Measurements from ENCODE around the gene RGL2.

RGL2 gene

DNA sequence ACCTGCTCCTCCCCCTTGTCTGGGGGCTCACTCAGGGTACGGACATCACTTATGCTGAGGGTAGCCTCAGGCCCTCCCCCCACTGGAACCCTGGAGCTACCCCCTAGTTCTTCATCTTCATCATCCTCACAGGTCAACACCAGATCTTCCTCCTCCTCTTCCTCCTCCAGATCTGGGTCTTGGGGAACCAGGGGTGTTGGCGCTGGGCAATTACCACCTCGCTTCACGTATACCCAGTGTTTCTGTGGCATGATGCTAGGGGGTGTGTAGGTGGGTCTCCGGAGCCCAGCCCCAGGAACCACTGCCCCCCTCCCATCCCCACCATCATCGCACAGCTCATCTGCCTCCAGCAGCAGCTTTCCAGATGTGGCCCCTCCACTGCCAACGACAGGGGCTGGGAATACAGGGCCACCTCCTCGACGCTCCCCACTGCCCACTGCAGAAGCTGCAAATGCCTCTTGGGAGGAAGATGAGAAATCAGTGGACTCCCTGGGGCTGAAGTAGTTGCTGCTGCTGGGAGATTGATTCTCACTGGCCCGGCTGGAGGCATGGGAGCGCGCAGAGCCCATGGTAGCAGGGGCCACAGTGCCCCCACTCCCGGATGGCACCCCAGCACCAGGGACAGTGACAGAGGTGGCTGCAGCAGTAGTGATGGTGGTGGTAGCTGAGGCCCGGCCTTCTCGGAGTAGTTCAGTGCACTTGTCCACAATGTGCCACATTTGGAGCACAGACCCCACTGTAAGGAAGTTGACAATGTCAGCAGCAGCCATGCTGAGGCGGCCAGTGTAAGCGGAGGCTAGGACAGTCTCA, 17.3 kb upstream of the RGL2 start:
- no peak for ATAC-seq

DNA sequence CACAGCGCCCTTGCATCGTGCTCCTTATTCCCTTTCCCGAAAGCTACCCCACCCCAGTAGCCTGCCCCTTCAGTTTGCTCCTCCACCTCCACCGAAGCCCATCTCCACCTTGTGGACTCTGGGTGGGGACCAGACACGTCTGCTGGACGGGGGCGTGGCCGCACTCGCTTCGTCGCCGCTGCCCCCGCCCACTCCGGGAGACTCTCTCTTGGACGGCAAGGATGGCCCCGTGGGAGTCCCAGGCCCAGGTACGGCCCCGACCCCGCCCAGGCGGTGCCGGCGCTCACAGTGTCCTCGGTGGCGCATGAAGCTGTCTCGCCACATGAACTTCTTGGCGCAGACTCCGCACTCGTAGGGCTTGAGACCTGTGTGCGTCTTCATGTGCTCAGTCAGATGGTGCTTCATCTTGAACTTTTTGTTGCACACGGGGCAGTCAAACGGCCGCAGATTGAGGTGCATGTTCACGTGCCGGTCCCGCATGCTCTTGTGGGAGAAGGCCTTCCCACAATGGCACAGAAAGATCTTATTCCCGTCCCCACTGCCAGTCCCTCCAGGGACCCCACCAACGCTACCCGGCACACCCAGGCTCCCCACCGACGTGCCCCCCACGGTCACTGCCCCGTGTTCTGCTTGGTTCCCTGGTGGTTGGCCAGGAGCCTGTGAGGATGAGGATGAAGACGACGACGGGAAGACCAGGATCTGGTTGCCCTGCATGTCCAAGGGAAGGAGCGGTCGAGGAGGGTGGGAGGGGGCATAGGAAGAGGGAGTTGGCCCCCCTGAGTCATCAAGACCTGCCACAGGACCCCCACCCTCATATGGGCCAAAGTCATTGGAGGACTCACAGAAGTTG, 16.4 kb upstream of the RGL2 start:
- ATAC-seq = no peak

DNA sequence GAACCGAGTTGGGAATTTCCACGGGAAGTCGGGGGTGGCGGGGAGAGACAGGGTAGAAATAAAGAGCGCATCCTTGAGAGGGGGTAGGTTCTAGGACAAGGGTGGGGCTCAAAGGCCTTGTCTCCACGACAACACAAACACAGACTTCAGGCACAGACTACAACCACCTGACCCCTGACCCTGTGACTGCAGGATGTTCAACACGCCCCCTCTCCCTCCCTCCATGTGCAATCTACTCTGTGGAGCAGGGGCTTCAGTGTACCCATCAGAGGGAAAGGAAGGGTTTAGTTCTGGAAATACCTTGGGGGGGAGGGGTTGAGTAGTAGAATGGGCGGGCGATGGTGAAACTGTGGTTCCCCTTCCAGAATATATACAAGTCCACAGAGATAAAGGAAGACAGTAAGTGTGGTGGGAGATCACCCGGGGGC, 15.8 kb upstream of the RGL2 start:
- peak; percentile 29 to 37 for ATAC-seq

DNA sequence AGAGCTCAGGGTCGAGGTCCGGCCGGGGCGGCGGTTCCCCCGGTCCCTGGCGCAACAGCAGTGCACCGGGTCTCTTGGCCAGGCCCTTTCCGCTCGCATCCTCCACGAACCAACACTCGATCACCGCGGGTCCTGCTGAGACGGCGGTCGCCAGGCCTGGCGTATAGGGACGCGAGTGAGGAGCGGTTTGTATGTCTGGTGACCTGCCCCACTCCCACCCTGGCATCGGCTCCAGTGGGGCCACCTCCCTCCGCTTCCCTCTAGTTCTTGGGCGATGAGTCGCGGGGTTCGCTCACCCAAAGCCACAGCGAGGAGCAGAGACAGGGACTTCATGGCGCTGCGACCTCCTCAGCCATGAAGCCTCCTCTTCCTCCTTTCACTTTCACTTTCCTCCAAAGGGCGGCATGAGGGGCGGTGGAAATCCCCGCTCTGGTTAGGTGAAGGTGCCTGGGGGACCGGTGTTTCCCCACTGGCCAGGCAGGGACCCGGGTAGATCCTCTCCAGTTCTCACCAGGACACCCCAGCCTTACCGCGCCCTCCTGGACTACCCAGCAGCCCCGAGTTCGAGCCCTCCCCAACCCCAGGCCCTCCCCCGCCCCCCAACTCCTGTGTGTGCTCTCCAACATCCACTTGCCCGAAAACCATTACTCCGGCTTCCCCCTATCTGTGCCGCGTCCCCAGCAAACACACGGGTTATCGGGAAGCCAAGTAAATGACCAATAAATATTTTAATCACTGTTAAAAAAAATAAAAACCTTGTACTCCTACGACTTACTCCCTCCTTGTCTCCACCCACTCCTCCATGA, 15.2 kb upstream of the RGL2 start, which contains the start of gene TAPBP:
TAPBP (minus strand) TSS at position 370 of the 806 bp plus-strand sequence; CDS start at position 333, 37 bp downstream.
- peak; percentile 55 to 61 for ATAC-seq

DNA sequence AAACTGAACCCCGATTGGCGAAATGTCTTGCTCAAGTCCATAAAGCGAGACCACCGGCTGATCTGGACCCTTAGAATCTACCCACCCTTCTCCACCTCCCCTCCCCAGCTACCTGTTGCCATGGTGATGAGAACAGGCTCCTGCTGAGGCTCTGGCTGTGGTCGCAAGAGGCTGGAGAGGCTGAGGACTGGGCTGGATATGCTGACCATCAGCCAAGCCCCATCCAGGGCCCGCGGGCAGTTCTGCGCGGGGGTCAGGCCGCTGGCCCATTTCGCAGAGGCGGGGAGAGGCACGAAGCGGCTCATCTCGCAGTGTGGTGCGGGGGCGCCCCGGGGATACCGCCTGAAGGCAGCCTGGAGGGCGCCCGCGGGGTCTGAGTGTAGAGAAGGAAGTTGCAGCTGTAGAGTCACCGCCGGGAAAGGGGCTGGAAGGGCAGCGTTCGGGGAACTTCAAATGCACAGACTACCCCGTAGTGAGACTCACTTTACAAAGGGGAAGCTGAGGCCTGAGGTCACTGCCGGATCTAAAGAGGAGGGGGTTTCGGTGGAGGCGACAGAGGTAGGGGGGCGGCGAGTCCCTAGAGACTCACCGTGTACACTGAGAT, 14.5 kb upstream of the RGL2 start:
- peak in 1 of 2 donors; percentile 6 for ATAC-seq

DNA sequence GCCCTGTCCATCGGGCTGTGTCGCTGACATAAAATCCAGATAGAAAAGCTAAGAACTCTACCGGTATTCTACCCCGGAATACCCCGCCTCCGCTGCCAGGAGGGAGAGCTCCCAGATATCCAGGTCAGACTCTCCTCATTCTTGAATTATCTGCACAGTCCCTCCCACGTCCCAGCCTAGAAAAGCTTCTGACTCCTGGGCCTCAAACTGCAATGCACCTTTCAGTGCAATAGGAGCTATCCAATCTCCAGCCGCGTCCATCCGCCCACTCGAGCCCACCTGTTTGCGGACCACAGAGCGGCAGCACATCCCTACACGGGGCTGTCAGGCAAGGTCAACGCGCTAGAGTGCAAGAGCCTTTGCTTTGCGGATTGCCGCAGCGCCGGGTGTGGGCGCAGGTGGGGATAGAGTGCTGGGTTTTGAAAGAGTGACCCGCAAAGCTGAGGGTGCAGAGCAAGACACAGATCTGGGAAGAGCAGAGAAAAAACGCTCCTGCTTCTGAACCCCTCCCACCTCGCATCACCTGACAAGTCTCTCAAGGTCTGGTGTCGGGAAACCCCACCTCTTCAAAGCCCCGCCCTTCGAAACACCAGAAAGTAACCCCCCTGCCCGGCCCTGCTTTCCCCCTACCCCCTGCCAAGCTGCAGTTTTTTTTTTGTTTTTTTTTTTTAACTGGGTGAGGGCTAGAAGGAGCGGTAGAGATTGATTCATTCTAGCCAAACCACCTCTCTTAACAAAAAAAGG, 13.8 kb upstream of the RGL2 start:
- peak; percentile 37 to 44 for ATAC-seq

DNA sequence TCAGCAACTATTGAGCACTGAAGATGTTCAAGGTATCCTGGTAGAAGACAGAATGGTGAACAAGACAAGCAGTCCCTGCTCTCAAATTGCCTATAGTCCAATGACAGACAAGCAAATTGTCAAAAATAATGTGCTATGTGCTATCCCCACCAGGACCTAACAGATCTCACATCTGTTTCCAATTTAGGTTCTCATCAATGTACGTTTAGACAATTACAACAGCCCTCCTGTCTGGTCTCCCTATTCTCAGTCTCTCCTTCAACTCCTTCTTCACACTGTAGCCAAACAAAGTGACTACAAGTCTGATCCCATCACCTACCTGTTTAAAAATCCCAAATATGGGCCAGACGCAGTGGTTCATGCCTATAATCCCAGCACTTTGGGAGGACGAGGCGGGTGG, 7.6 kb upstream of the RGL2 start:
- no peak for ATAC-seq

DNA sequence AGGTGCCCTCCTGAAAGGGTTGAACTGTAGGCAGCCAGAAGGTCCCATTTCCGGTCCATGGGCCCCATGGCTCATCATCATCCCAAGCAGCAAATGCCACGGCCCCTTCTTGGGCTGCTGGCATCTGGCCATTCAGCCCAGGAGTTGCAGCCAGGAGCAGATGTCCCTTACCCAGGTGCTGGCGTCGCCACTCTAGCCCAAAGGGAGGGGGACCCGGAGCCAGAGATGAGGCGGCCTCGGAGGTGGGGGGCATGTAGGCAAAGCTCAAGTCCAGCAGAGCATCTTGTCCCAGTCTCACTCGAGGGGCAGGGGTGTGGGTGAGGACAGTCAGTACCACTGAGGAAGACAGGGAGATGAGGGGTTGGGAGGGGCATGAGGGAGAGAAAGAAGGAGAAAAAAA, 6.3 kb upstream of the RGL2 start:
- ATAC-seq = no peak

DNA sequence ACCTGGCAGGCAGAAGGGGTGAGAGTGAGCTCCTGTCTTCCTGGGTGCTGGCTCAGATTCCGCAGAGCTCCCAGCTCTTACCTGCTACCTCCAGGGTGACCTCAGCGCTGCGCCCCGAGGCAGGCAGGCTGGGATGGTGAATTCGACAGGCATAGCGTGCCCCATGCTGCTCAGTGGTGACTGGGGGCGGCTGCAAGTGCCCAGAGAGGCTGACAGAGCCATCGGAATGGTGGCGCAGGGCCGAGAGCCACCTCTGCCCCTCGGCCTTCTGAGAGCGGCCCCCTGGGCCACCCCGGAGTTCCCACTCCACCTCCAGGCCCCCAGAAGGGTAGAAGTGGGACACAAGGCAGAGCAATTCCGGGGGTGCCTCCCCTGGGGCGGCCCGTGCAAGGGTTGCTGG, 5.5 kb upstream of the RGL2 start:
- ATAC-seq = no peak

DNA sequence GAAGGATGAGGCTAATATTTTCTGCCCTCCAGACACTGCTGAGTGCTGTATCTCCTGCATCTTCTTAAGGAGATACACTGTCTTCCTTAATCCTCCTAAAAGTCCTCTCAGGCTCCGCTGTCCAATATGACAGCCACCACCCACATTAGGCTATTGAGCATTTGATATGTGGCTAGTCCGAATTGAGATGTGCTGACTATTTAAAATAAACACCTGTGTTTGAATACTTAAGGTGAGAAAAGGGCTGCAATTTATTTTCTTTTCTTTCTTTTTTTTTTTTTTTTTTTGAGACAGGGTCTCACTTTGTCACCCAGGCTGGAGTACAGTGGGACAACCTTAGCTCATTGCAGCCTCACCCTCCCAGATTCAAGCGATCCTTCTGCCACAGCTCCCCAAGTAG, 3.1 kb upstream of the RGL2 start:
- no peak for ATAC-seq

DNA sequence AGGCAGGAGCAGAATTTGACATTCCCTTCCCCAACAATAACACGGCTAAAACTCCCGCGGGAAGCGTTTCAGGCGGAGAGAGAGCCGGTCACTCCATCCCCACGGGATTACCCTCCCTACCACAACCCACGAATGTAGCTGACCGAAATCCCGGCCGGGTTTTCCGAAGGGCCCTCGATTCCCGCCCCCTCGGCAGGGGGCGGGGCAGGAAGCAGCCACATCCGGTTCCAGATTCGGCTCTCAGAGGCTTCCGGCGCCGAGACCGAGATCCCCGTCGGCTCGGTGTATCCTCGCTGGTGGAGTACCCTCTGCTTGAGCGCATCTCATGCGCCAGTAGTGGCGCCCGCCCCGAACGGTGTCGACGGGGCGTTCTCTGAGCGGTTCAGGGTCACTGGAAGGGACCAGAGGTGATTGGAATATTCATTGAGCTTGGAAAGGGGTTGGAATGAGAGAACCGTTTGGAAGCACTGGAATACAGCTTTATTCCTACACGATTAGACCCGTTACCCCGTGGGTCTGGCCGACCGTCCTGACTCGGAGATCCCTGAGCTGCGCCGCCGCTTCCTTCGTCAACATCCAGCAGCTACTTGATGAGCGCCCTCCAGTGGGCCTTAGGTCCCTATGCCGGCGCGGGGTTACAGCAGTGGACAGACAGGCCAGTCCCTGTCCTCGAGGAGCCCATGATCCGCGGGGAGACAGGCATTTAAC, 649 bp upstream of the RGL2 start:
- ATAC-seq = peak; percentile 85

DNA sequence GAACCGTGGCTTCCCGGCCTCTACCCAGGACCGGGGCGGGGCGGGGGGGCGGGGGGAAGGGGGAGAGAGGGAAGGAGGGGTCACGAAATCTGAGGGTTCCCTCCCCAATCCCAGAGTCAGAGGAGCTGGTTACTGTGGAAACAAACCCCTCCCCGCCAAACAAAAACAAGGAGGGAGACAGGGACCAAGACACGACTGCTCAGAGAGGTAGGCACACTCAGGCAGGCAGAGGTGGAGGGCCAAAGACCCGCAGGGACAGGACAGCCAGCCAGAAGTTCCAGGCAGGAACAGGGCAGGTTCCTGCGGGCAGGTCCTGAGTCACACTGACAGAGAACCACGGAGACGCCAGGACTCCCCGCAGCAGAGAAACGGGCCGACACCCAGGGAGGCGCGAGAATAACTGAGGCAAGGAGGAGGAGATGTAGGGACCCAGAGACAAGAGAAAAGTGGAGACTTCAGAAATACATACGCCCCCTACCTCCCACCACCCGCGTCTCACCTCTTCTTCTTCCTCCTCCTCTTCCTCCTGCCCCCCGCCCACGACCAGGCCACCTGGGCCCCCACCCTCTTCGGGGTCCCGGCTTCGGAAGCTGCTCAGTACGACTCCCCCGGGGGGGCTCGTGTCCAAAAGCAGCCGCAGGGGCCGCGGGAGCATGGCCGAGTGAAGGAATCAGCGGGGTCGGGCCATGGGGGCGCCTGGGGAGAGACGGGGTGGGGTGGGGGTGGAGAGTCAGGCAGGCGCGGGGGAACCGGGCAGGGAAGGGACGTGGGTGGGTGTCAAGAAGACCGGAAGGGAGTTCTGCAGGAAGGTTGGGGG, 578 bp downstream of the RGL2 start:
- ATAC-seq = peak; percentile 23 to 34

DNA sequence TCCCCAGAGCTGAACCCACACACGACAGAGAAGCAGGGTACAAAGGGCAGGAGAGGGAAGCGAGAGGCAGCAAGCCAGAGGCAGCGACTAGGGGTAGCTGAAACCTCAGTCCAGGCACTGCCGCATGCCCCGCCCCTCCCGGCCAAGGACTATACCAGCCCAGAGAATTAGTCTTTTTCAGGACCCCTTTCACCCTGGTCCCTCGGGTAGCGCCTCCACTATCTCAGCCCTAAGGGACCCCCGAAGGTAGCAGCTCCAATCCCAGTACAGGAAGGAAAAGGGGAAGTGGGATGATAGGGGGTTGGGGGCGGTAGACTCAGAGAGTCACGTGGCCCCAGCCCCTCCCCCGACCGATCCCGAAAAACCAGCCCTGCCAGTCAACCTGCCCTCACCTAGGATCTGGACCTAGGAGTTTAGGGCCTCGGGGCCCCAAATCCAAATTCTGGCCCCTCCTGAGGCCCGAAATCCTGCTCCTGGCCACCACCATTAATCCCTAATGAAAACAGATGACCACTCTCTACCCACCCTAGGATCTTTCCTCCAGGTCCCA, 1.3 kb downstream of the RGL2 start:
- no peak for ATAC-seq

DNA sequence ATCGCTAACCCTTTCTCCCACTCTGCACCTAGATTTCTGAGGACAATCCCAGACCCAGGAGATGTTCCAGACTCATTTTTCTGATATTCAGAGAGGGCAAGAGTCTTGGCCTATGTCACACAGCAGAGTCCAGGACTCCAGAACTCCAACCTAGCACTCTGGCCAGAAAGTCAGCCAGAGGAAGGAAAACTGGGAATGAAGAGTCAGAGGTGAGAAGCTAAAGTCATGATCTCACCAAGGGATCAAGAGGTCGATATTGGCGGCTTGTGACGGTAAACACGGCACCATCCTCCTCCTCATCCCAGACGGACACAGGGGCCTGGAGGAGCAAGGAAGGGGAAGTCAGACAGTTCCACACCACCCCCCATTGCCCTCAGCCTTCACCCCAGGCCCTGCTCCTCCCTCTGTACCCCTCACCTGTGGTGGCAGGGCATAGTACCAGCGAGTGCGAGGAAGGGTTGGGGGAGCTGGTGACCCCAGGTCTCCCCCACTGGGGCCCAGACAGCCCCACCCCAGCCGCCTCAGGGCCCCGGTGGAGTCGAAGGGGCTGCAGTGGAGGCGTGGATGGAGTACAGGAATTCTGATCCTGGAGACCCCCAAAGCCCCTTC, 1.8 kb downstream of the RGL2 start:
- no peak for ATAC-seq

DNA sequence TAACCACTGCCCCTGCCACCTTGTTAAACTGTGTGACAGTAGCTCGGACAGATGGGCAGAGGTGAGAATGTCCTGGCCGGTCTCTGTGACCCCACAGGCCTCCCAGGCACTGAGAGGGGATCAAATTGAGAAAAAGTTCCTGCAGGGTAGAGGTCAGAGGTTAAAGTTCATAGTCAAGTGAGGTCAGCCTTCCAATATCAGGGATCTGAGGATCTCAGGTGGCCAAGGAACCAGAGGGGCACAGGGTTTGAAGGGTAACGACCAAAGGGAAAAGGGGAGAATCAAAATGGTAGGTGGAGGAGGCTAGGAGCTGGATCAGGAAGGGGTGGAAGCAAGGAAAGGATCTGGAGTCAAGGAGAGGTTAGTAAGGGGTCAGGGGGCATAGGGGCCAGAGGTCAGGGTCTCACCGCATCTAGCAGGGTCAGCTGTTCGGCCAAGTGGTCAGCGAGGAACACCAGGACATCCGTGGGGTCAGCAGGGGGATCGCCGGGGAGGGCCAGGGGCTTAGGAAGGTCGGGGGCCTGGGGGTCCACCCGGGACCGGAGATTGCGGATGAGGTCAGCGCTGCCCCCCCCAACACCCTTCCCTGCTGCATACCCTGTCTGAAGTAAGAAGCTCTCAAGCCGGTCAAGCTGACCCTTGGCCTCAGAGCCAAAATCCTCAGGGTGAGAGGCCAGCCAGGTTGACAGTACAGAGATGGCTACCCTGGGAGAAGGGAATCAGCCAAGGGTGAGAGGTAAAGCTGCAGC, 2.9 kb downstream of the RGL2 start:
- no peak for ATAC-seq

DNA sequence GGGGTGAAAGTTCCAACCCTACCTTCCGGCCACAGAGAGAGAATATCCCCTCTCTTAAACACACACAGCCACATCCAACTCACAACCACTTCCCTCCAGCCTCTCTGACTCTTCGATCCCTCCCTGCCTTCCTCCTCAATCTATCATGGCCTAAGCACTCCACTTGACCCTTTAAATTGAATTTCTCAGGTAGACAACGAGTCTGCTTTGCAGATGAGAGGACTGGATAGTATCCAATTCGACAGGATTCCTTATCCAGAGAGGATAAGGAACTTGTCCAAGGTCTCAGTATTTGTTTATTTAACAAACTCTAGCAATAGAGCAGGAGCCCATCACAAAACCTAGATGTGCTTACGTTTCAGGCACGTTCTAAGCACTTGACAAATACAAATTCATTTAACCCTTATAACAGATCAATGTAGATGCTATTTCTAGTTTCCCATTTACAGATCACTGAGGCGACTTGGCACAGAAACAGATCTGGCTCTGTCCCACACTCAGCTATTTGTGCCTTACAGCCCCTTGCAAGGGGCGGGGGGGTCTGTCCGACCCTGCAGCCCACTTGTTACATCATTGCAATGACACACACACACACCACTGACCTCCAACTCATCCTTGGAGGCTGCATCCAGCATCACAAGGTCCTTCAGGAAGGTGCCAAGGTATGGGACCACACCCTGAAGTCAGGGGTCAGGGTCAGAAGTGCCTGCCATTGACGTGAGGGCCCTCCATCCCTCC, 4.5 kb downstream of the RGL2 start:
- ATAC-seq = no peak

DNA sequence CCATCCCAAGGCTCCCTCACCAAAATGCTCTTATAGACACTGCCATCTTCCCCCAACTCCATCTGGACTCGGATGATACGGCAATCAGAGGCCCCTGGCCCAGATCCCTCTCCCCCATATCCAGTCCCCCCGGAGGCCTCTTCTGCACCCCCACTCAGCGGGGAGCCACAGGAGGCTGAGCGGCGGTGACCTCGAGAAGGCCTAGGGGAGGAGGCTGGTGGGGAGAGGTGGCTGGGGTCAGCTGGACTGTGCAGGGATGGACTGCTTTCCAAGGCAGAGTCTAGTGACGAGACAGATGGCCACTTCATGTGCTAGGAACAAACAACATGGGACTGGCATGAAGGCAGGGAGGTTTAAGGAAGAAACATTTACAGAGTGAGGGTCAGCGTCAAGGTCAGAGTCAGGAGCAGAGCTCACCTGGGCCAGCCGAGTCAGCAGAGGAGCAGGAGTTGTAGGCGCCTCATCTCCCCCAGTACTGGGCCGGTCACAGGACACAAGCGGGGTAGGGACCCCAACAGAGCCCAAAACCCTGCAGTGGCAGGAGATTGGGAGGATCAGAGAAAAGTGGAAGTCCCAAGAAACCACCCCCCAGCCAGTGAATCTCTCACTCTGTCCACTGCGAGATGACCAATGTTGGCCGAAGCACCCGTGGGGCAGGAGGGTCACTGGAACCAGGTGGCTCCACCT, 5.6 kb downstream of the RGL2 start:
- ATAC-seq = no peak

Measured in activated CD4-positive, CD25-positive, alpha-beta regulatory T cell treated with anti-CD3 and anti-CD28 coated beads, Interleukin-2, amount 50 U/mL, for 24 hours (primary cell).